IMR-90 (cell line): ENCODE results near the gene EXT2. TPM values are rescaled to one million over a fixed set of nuclear protein-coding genes. Genes with fewer than 3 reads are reported as not detected.

ENCODE experiments used
- ATAC-seq: fragments of 200-7000 bp; cut with Tn5 transposase; 2 replicates; pipeline ENCODE4 v1.9.1; 2020; ENCODE audit warnings: low read depth, mild to moderate bottlenecking, moderate library complexity
- BruUV-seq: library from RNA; stranded (reverse); fragments of 400-500 nt; replicated peaks from 2 replicates; lab custom pipeline; 2021; lab: Mats Ljungman, UMichigan
- CTCF ChIA-PET: fragments of 300-600 bp; formaldehyde crosslinking; extraction: SDS; loops from one replicate; lab custom pipeline; 2021; ENCODE audit warnings: antibody characterized with exemption; lab: Yijun Ruan, JAX
- POLR2A ChIA-PET: fragments of 300-600 bp; sonication (Branson Sonifier 250); formaldehyde crosslinking; loops from one replicate; lab custom pipeline; 2022; ENCODE audit warnings: antibody characterized with exemption; ENCODE audit not compliant: unreplicated experiment; lab: Charles Lee
- DNase-seq: peaks from one replicate; pipeline ENCODE4 v3.0.0; 2013
- H2AFZ ChIP-seq: replicated peaks from 2 replicates; pipeline ENCODE3; 2013; ENCODE audit warnings: low read length, mild to moderate bottlenecking; ENCODE audit not compliant: poor library complexity
- H2AK5ac ChIP-seq: 2 replicates; pipeline ENCODE4 v1.6.1; 2013; ENCODE audit warnings: low read depth, low read length, inconsistent platforms
- H2AK9ac ChIP-seq: replicated peaks from 2 replicates; pipeline ENCODE3; 2013; ENCODE audit warnings: mild to moderate bottlenecking, low read depth, low read length, moderate library complexity; ENCODE audit not compliant: poor library complexity
- H2BK120ac ChIP-seq: 2 replicates; pipeline ENCODE4 v1.6.1; 2013; ENCODE audit warnings: low read depth, low read length, inconsistent platforms
- H2BK15ac ChIP-seq: 3 replicates; pipeline ENCODE4 v1.6.1; 2013; ENCODE audit warnings: low read depth, low read length, inconsistent platforms
- H2BK20ac ChIP-seq: 2 replicates; pipeline ENCODE4 v1.6.1; 2013; ENCODE audit warnings: low read depth, mild to moderate bottlenecking, inconsistent platforms, low read length, moderate library complexity
- H2BK5ac ChIP-seq: 2 replicates; pipeline ENCODE4 v1.6.1; 2013; ENCODE audit warnings: mild to moderate bottlenecking, low read depth, low read length, inconsistent platforms; ENCODE audit not compliant: poor library complexity, severe bottlenecking
- H3K14ac ChIP-seq: replicated peaks from 2 replicates; pipeline ENCODE4 v1.6.1; 2013; ENCODE audit warnings: low read depth, low read length, inconsistent platforms
- H3K18ac ChIP-seq: 2 replicates; pipeline ENCODE4 v1.6.1; 2013; ENCODE audit warnings: low read depth, low read length, control low read depth
- H3K23ac ChIP-seq: 2 replicates; pipeline ENCODE4 v1.6.1; 2013; ENCODE audit warnings: low read depth, low read length, inconsistent platforms
- H3K27ac ChIP-seq: 2 replicates; pipeline ENCODE4 v1.5.1; 2013; ENCODE audit warnings: mild to moderate bottlenecking, control low read depth, low read length; ENCODE audit not compliant: insufficient read depth
- H3K27me3 ChIP-seq: 2 replicates; pipeline ENCODE4 v1.6.1; 2013; ENCODE audit warnings: low read length; ENCODE audit not compliant: control insufficient read depth, insufficient read depth
- H3K36me3 ChIP-seq: 2 replicates; pipeline ENCODE4 v1.6.1; 2013; ENCODE audit warnings: low read length, mixed read lengths; ENCODE audit not compliant: control insufficient read depth, insufficient read depth
- H3K4ac ChIP-seq: 2 replicates; pipeline ENCODE4 v1.6.1; 2013; ENCODE audit warnings: low read depth, low read length, inconsistent platforms
- H3K4me1 ChIP-seq: 2 replicates; pipeline ENCODE4 v1.6.1; 2013; ENCODE audit warnings: low read length, mixed read lengths; ENCODE audit not compliant: control insufficient read depth, insufficient read depth
- H3K4me2 ChIP-seq: 2 replicates; pipeline ENCODE4 v1.6.1; 2013; ENCODE audit warnings: low read depth, mild to moderate bottlenecking, control low read depth, low read length, moderate library complexity
- H3K4me3 ChIP-seq: 2 replicates; pipeline ENCODE4 v1.5.1; 2013; ENCODE audit warnings: low read depth, mild to moderate bottlenecking, control low read depth, low read length, moderate library complexity; ENCODE audit not compliant: insufficient read depth
- H3K56ac ChIP-seq: 2 replicates; pipeline ENCODE4 v1.6.1; 2013; ENCODE audit warnings: low read length, inconsistent platforms; ENCODE audit not compliant: insufficient read depth; ENCODE audit errors: extremely low read depth
- H3K79me1 ChIP-seq, 2 experiments: 2 replicates each; pipeline ENCODE4 v1.6.1; 2013; ENCODE audit warnings: low read length in 2 of 2, inconsistent platforms in 1 of 2, low read depth in 1 of 2
- H3K9ac ChIP-seq: 2 replicates; pipeline ENCODE4 v1.6.1; 2013; ENCODE audit warnings: low read depth, low read length, control low read depth
- H3K9me1 ChIP-seq: 2 replicates; pipeline ENCODE4 v1.6.1; 2013; ENCODE audit warnings: low read length, inconsistent platforms; ENCODE audit not compliant: insufficient read depth
- H3K9me3 ChIP-seq: 2 replicates; pipeline ENCODE4 v1.6.1; 2013; ENCODE audit warnings: low read length; ENCODE audit not compliant: control insufficient read depth, insufficient read depth
- H4K20me1 ChIP-seq: 2 replicates; pipeline ENCODE4 v1.6.1; 2013; ENCODE audit warnings: low read length, inconsistent platforms; ENCODE audit not compliant: insufficient read depth
- H4K5ac ChIP-seq: 2 replicates; pipeline ENCODE4 v1.6.1; 2013; ENCODE audit warnings: mild to moderate bottlenecking, low read depth, low read length, control low read depth
- H4K8ac ChIP-seq, 2 experiments: 2 replicates each; pipeline ENCODE4 v1.6.1; 2013; ENCODE audit warnings: low read depth in 2 of 2, low read length in 2 of 2, control low read depth in 1 of 2, inconsistent platforms in 1 of 2
- H4K91ac ChIP-seq: 2 replicates; pipeline ENCODE4 v1.6.1; 2013; ENCODE audit warnings: low read depth, low read length, inconsistent platforms; ENCODE audit not compliant: insufficient read depth
- BHLHE40 ChIP-seq: fragments of 150-350 bp; IDR thresholded peaks from 2 replicates; pipeline ENCODE4 v1.6.1; 2016; ENCODE audit warnings: mild to moderate bottlenecking, low read depth, low read length
- CEBPB ChIP-seq: IDR thresholded peaks from 2 replicates; pipeline ENCODE4 v1.6.1; 2012; ENCODE audit warnings: low read depth, low read length, improper control_type of control experiment
- CHD1 ChIP-seq: IDR thresholded peaks from 2 replicates; pipeline ENCODE4 v1.6.1; 2012; ENCODE audit warnings: low read depth, low read length, improper control_type of control experiment
- FOS ChIP-seq: fragments of 150-350 bp; IDR thresholded peaks from 2 replicates; pipeline ENCODE4 v1.6.1; 2016; ENCODE audit warnings: low read depth, low read length
- MAFK ChIP-seq: IDR thresholded peaks from 2 replicates; pipeline ENCODE4 v1.6.1; 2012; ENCODE audit warnings: low read depth, low read length, improper control_type of control experiment
- MAZ ChIP-seq: IDR thresholded peaks from 2 replicates; pipeline ENCODE4 v1.6.1; 2012; ENCODE audit warnings: low read depth, mild to moderate bottlenecking, low read length, improper control_type of control experiment, moderate library complexity, borderline replicate concordance
- MXI1 ChIP-seq: IDR thresholded peaks from 2 replicates; pipeline ENCODE4 v1.6.1; 2012; ENCODE audit warnings: low read depth, mild to moderate bottlenecking, low read length, moderate library complexity, borderline replicate concordance
- NFE2L2 ChIP-seq: fragments of 150-350 bp; IDR thresholded peaks from 2 replicates; pipeline ENCODE4 v1.6.1; 2016; ENCODE audit warnings: low read depth, mild to moderate bottlenecking, low read length
- RAD21 ChIP-seq: IDR thresholded peaks from 2 replicates; pipeline ENCODE4 v1.6.1; 2012; ENCODE audit warnings: low read length, improper control_type of control experiment
- RCOR1 ChIP-seq: IDR thresholded peaks from 2 replicates; pipeline ENCODE4 v1.6.1; 2012; ENCODE audit warnings: mild to moderate bottlenecking, low read length, improper control_type of control experiment; ENCODE audit not compliant: insufficient replicate concordance
- RFX5 ChIP-seq: IDR thresholded peaks from 2 replicates; pipeline ENCODE4 v1.8.0; 2012; ENCODE audit warnings: low read depth, mild to moderate bottlenecking, low read length, moderate library complexity
- SMC3 ChIP-seq: fragments of 150-350 bp; IDR thresholded peaks from 2 replicates; pipeline ENCODE4 v1.6.1; 2016; ENCODE audit warnings: low read depth, mild to moderate bottlenecking, antibody characterized with exemption, low read length, moderate library complexity
- WGBS, 2 experiments: methylation state at CpG; one replicate each; pipeline versions ENCODE4 v1.1.5 to v1.1.7; 2013; ENCODE audit warnings: missing lambda C conversion rate in 2 of 2; ENCODE audit not compliant: insufficient read length in 1 of 2; ENCODE audit errors: extremely low coverage in 2 of 2; 5-methylcytosine and 5-hydroxymethylcytosine counted together
- dilution Hi-C: fragments of 300-500 bp; cut with HindIII; formaldehyde crosslinking; loops from one replicate; pipeline ENCODE4 v1.14.3; 2018; ENCODE audit warnings: low sequenced_read_pairs; ENCODE audit not compliant: unreplicated experiment
- in situ Hi-C: fragments of 300-500 bp; cut with MboI; formaldehyde crosslinking; loops from 3 replicates; pipeline ENCODE4 v1.14.3; 2019; ENCODE audit warnings: low sequenced_read_pairs, inconsistent platforms, mixed read lengths
- intact Hi-C: fragments of 100-400 bp; cut with micrococcal nuclease; formaldehyde crosslinking; loops from 2 replicates; pipeline ENCODE4 v1.10.0; 2022
- polyA plus RNA-seq, 3 experiments: library from polyadenylated mRNA; depleted of rRNA; stranded (reverse); fragments of >200 nt; gene quantifications; 2 replicates each; pipeline ENCODE4 v1.2.3, GENCODE V29; 2012; ENCODE audit warnings: low replicate concordance in 1 of 3
- total RNA-seq: library from RNA; depleted of rRNA; stranded (reverse); fragments of >200 nt; gene quantifications from 2 replicates; pipeline ENCODE4 v1.2.3, GENCODE V29; 2012
- TF ChIP-seq, protein P1 (sequence below): fragments of 150-350 bp; IDR thresholded peaks from 2 replicates; pipeline ENCODE4 v1.6.1; 2016; ENCODE audit warnings: low read depth, mild to moderate bottlenecking, low read length, moderate library complexity, borderline replicate concordance
- TF ChIP-seq, protein P2 (sequence below): fragments of 150-350 bp; IDR thresholded peaks from 2 replicates; pipeline ENCODE4 v1.6.1; 2017; ENCODE audit warnings: mild to moderate bottlenecking, antibody characterized with exemption, low read length, low read depth
- TF ChIP-seq, protein P3 (sequence below): conservative IDR thresholded peaks from 2 replicates; pipeline ENCODE4 v1.5.1; 2012; ENCODE audit warnings: mild to moderate bottlenecking, low read depth, low read length, improper control_type of control experiment

The EXT2 gene
- total and polyA plus RNA-seq, 2 of the 4 experiments (the other 2 are of a cell fraction) = 75.0 to 85.3 TPM

DNA sequence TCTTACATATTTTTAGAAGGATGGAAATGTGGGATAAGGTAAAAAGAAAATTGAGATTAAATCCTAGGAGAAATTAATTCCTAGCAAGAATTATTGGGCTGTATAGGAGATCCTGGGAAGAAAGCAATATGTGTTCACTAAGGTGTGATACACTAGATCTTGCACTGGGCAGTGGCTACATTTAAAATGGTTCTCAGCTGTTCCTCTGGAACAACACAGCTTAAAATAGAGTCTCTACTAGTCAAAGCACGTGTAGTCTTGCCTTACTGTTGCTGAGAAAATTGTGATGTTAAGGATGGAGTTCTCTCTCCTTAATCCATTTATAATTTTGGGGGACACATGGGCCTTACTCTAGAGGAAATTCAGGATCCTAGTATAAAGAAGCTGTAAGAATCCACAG is 54.9 kb downstream of the EXT2 start:
- WGBS, 2 experiments = no CpG with 5 or more reads among the region's 1 CpG
- Histone ChIP-seq H3K56ac (no peak overlapping the region; the same call in 1 of the 2 replicates), H3K18ac (no peak overlapping the region), H3K9me1 (no peaks in the 10 kb centered on the region; the same call in 1 of the 2 replicates), H3K27me3 (no peaks in the 10 kb centered on the region), H4K91ac (no peak overlapping the region), H2AFZ (no peak overlapping the region), H3K9me3 (no peaks in the 10 kb centered on the region), H3K27ac (no peak overlapping the region), H2BK15ac (no peak overlapping the region), H3K4ac (no peak overlapping the region), H3K23ac (no peak overlapping the region), H3K4me2 (no peak overlapping the region), H2BK20ac (no peak overlapping the region), H2AK5ac (no peak overlapping the region), H3K79me1 (peaks cover 0 to 2% of the 10 kb centered on the region in 2 experiments; a peak in 2 of 4 replicates), H4K8ac (no peak overlapping the region), H2AK9ac (no peak overlapping the region), H3K4me1 (no peaks in the 10 kb centered on the region; the same call in 1 of the 2 replicates), H3K14ac (no peak overlapping the region), H3K4me3 (no peak overlapping the region), H4K20me1 (no peaks in the 10 kb centered on the region), H3K9ac (no peak overlapping the region), H2BK5ac (no peak overlapping the region), H3K36me3 (peaks cover 3% of the 10 kb centered on the region; the same call in 1 of the 2 replicates), H4K5ac (no peak overlapping the region), H2BK120ac (no peak overlapping the region)
- dilution Hi-C loops = no loop called here
- no peak for DNase-seq
- TF ChIP-seq, protein P1, sequence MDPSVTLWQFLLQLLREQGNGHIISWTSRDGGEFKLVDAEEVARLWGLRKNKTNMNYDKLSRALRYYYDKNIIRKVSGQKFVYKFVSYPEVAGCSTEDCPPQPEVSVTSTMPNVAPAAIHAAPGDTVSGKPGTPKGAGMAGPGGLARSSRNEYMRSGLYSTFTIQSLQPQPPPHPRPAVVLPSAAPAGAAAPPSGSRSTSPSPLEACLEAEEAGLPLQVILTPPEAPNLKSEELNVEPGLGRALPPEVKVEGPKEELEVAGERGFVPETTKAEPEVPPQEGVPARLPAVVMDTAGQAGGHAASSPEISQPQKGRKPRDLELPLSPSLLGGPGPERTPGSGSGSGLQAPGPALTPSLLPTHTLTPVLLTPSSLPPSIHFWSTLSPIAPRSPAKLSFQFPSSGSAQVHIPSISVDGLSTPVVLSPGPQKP = no peak
- TF ChIP-seq, protein P2, sequence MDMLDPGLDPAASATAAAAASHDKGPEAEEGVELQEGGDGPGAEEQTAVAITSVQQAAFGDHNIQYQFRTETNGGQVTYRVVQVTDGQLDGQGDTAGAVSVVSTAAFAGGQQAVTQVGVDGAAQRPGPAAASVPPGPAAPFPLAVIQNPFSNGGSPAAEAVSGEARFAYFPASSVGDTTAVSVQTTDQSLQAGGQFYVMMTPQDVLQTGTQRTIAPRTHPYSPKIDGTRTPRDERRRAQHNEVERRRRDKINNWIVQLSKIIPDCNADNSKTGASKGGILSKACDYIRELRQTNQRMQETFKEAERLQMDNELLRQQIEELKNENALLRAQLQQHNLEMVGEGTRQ = no peak
- TF ChIP-seq MAZ (no peak), FOS (no peak), RAD21 (no peak), BHLHE40 (no peak), NFE2L2 (no peak), RFX5 (no peak), CEBPB (no peak), MXI1 (no peak), RCOR1 (no peak), MAFK (no peak), SMC3 (no peak), CHD1 (no peak)
- TF ChIP-seq, protein P3, sequence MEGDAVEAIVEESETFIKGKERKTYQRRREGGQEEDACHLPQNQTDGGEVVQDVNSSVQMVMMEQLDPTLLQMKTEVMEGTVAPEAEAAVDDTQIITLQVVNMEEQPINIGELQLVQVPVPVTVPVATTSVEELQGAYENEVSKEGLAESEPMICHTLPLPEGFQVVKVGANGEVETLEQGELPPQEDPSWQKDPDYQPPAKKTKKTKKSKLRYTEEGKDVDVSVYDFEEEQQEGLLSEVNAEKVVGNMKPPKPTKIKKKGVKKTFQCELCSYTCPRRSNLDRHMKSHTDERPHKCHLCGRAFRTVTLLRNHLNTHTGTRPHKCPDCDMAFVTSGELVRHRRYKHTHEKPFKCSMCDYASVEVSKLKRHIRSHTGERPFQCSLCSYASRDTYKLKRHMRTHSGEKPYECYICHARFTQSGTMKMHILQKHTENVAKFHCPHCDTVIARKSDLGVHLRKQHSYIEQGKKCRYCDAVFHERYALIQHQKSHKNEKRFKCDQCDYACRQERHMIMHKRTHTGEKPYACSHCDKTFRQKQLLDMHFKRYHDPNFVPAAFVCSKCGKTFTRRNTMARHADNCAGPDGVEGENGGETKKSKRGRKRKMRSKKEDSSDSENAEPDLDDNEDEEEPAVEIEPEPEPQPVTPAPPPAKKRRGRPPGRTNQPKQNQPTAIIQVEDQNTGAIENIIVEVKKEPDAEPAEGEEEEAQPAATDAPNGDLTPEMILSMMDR = no peak
- ATAC-seq = no peak
- ChIA-PET CTCF (no interaction called here), POLR2A (no interaction called here)
- BruUV-seq = no TSS peak
- in situ Hi-C loops = no loop called here
- intact Hi-C loops = no loop called here
